Testis (tissue), 2 donors: Measurements from ENCODE around the gene PTGDS.

Source experiments
- POLR2A ChIP-seq: fragments of 450-650 bp; IDR thresholded peaks from one replicate; pipeline ENCODE4 v1.6.1; 2017; ENCODE audit warnings: antibody characterized with exemption, mild to moderate bottlenecking, moderate library complexity
- TF ChIP-seq, protein P1 (sequence below), 3 experiments: fragments of 450-650 bp in 2 of 3; fragments of 200-600 bp in 1 of 3; sonication (generic) in 1 of 3; IDR thresholded peaks; one replicate each; pipeline ENCODE4 v1.5.1; 2016 to 2019; ENCODE audit warnings: antibody characterized with exemption in 3 of 3, mild to moderate bottlenecking in 2 of 3, moderate library complexity in 1 of 3

GRCh38 chr9:136980669-136981478 lies 3.6 kb downstream of the PTGDS start:
- TF ChIP-seq POLR2A, result no peak
- TF ChIP-seq, protein P1, sequence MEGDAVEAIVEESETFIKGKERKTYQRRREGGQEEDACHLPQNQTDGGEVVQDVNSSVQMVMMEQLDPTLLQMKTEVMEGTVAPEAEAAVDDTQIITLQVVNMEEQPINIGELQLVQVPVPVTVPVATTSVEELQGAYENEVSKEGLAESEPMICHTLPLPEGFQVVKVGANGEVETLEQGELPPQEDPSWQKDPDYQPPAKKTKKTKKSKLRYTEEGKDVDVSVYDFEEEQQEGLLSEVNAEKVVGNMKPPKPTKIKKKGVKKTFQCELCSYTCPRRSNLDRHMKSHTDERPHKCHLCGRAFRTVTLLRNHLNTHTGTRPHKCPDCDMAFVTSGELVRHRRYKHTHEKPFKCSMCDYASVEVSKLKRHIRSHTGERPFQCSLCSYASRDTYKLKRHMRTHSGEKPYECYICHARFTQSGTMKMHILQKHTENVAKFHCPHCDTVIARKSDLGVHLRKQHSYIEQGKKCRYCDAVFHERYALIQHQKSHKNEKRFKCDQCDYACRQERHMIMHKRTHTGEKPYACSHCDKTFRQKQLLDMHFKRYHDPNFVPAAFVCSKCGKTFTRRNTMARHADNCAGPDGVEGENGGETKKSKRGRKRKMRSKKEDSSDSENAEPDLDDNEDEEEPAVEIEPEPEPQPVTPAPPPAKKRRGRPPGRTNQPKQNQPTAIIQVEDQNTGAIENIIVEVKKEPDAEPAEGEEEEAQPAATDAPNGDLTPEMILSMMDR (IDR thresholded peaks at IDR 0.05), result no peak
